Central memory CD4-positive, alpha-beta T cell (primary cell): Measurements from ENCODE around the gene UBE2I.
"Not testable (repeated sequence)": the region's sequence is repeated elsewhere in the genome, so short reads cannot be mapped to it uniquely, and the experiment has no call there.

ENCODE experiments used
- DNase-seq: peaks from one replicate; pipeline ENCODE4 v3.0.0; 2022

UBE2I gene

GRCh38 chr16:1277617-1278282 is 31.7 kb upstream of the UBE2I start:
- DNase-seq: no peak

DNA sequence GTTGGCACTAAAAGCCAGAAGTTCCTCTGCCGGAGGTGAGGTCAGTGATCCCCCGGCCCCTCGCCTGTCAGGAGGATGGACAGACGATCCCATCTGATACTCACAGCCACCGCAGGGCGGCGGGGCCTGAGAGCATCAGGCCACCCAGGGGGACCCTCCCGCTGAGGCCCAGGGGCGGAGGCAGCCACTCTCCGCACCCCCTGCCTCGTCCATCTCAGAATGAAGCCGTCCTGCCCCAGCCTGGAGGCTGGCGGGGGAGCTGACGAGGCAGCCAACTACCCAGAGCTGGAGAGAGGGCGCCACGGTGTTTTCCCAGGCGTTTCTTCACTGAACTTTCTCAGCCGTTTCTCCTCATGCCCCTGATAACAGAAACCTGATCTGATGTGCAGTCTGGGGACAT is 31.0 kb upstream of the UBE2I start:
- DNase-seq: no peak

GRCh38 chr16:1279081-1279944 is 30.1 kb upstream of the UBE2I start:
- DNase-seq: no peak

GRCh38 chr16:1279945-1280589 is 29.4 kb upstream of the UBE2I start:
- DNase-seq: no peak

DNA sequence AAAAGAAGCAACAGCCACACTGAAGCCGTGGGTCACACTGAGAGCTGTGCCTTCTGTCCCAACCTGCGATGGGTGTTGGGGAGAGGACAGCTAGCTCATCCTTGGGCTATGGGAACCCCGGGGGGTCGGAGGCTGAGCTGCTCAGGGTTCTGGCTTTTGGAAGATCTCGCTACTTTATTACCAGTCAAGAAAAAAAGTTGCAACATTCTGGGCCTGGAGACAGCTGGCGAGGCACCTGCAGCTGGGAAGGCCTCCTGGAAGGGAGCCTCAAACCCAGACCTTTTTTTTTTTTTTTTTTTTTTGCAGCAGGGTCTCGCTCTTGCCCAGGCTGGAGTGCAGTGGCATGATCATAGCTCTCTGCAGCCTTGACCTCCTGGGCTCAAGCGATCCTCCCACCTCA is 28.7 kb upstream of the UBE2I start:
- DNase-seq: no peak

- DNase-seq: no peak
Observed at GRCh38 chr16:1281517-1281916, 27.9 kb upstream of the UBE2I start.

DNA sequence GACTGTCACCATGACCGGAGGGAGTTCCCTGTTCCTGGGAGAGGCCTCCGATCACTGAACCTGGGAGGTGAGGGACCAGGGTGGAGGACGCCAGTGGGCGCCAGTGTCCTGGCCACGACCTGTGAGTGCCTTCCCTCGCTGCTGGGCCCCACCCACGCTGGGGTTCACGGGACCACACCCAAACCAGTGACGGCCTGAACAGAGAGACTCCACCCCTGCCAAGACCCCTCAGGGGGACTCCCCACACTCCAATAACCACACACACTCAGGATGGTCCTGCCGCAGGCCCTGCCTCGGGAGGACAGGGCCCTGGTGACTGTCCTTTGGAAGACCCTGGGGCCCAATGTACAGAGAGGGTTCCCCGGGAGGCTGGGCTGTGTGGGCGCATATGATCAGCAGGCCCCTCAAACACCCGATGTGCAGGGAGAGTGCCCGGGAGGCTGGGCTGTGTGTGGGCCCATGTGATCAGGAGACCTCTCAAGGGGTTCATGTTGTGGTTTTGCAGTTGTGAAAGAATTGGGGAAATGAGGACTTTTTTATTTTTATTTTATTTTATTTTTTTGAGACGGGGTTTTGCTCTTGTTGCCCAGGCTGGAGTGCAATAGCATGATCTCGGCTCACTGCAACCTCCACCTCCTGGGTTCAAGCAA is 27.0 kb upstream of the UBE2I start:
- no peak for DNase-seq

DNA sequence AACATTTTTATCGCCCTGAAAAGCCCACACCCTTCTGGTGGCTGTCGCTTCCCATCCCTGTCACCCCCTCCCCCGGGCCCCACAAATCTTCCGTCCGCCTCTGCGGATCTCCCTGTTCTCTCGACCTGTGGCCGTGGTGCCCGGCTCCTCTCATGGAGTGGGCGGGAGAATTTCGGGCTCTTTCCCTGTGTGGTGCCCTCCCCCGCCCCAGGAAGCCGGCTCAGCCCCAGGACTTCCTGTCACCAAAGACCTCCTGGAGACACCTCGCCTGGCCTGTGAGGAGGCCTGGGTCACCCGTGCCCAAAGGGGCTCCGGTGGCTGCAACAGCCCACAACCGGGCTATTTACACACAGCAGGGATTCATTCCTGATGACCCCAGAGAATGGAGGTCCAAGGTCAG is 26.1 kb upstream of the UBE2I start:
- DNase-seq: no peak

DNA sequence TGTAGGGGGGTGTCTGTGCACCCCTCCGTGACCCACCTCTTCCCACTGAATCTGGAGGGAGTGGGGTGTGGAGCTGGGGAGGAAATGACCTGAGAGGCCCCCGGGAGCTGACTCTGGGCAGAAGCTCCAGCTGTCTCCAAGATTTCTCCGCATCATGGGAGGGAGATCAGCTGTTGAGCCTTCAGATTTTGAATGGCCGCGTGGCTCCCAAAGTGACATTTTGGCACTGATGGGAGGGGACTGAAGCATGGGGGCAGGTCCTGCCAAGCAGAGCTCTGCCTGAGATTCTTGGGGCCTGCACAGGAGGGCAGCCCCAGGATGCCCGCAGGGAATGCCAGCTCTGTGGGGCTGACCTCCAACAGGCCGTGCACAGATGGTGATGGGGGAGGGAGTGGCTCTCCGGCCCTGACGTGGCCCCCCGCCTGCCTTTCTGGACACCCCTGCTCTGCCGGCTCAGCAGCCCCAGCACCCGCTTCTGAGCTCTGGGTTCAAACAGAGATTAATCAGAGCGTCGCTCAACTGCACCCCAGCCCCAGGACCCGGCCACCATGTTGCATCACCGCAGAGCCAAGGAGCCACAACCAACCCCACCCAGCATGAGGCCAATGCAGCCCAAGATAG is 25.3 kb upstream of the UBE2I start:
- no peak for DNase-seq

GRCh38 chr16:1285669-1286512 is 23.5 kb upstream of the UBE2I start:
- DNase-seq: no peak

DNA sequence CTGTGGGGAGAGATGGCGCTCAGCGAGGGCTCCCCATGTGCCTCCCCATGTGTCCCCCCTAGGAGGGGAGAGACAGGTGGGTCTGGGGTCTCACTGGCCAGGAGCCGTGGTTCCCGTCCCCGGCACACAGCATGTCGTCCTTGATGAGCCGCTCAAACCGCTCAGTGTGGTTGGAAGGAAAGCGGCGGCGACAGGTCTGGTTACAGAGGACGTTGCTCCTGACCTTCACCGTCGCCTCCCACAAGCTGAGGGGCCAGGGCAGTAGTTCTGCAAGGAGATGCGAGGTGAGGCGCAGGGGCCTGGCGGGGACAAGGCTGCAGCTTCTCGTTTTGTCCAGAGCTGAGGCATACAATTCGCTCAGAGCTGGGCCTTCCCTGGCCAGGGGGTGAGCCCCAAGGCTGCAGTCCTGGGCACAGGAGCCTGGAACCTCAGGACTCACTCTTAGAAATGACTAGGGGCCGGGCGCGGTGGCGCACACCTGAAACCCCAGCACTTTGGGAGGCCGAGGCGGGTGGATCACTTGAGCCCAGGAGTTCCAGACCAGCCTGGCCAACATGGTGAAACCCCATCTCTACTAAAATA is 22.8 kb upstream of the UBE2I start:
- no peak for DNase-seq

DNA sequence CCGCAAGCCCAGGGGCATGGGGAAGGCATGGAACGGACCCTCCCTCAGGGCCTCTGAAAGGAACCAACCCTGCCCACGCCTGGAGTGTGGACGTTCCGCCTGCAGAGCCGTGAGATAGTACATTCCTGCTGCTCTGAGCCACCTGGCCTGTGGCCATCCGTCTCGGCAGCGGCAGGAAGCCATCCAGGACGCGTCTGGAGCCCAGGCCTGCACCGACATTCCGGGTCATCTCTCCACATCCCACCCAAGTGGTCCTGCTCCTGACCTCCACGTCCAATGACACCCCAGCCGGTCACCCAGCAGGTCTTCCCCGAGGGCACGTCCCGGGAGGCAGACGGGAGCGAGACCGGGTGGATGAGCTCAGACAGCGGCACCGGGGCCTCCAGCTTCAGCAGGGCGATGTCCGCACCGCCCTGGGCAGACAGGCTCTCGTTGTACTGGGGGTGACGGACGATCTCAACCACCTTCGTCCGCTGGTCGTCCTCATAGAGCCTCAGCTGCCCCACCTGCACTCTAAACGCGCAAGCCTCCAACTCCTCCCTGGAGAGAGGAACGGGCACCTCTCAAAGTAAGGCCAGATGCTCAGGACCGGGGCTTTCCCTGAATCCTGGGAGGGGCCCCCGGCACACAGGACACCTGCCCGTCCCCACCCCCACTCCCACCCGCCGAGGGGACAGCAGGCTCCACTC is 21.3 kb upstream of the UBE2I start:
- DNase-seq: no peak

DNA sequence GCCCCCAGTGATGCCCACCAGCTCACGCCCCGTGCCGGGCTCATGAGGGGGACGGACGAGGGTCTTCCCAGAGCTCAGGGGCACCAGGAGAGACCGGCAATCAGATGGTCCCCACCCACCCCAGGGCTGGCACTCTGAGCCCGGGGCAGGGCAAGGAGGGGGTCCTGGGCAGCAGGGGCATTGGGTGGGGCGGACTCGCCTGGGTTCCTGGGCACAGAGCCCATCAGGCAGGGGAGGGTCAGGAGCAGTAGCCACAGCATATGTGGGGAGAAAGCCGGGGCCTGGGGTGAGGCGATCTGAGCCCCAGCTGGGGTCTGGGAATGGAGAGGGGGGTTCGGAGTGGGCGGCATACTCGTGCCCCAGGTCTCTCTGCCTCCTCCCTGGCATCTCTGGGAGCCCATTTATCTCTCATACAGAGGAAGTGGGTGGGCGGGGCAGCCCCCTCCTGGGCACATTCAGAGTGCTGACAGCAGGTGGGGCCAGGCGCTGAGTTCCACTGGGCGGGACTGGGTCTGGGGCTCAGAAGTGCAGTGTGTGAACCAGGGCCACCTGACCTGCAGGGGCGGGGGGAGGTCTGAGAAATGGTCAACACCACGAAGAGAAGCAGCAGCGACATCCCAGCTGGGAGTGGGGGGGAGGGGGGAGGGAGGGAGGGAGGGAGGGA is 20.5 kb upstream of the UBE2I start:
- DNase-seq: no peak

DNA sequence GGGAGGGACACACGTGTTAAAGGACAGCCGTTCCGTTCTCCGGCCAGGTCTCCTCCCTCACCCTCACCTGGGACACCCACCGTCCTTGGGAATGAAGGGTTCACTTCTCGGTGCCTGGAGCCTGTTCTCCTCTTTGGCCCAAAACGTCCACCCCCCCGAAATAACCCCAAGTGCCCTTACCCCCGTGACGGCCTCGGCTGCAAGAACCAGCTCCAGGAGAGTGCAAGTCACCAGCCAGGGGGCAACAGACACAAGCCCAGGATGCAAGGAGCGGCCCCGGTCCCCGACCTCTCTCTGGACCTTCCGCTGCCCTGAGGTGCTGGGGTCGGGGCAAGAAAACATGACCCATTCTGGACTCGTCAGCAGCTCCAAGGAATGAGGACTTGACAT is 20.0 kb upstream of the UBE2I start:
- DNase-seq: no peak

- DNase-seq: no peak
Observed at GRCh38 chr16:1290063-1290501, 19.4 kb upstream of the UBE2I start.

DNA sequence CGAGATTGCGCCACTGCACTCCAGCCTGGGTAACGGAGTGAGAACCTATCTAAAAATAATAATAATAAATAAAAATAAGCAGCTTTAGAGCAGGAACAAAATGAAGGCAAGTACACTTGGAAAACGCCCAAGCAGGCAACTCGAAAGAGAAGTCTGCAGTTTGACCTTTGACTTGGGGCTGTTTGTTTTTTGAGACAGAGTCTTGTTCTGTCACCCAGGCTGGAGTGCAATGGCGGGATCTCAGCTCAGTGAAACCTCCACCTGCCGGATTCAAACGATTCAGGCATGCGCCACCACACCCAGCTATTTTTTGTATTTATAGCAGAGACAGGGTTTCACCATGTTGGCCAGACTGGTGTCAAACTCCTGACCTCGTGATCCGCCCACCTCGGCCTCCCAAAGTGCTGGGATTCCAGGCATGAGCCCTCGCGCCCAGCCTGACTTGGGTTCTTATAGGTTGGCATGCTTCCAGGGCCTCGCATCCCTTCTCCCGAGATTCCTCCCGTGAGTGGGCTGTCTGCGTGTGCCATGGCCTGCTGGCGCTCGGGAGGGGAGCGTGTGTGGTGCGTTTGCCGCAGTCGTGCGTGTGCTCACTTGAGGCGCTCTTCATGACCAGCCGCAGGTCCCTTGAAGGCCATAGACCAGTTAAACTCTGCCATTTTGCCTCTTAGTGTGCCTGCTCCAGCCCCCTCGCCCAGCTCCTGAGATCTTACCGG is 18.4 kb upstream of the UBE2I start:
- no peak for DNase-seq

- DNase-seq: no peak
Observed at GRCh38 chr16:1291576-1291974, 17.9 kb upstream of the UBE2I start.

GRCh38 chr16:1292208-1292607 is 17.2 kb upstream of the UBE2I start:
- DNase-seq: not testable (repeated sequence)

DNA sequence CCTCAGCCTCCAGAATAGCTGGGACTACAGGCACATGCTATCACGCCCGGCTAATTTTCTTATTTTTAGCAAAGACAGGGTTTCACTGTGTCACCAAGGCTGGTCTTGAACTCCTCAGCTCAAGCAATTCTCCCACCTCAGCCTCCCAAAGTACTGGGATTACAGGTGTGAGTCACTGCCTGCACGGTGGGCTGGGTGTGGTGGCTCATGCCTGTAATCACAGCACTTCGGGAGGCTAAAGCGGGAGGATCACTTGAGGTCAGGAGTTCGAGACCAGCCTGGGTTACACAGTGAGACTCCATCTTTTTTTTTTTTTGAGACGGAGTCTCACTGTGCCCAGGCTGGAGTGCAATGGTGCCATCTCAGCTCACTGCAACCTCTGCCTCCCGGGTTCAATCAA is 16.6 kb upstream of the UBE2I start:
- not testable (repeated sequence) for DNase-seq
